Heart left ventricle (tissue), 16 donors: ENCODE results near the gene MYMK. TPM values are rescaled to one million over a fixed set of nuclear protein-coding genes. Genes with fewer than 3 reads are reported as not detected.

ENCODE experiments used
- ATAC-seq, 4 donors: fragments of 200-7000 bp; cut with Tn5 transposase; one replicate each; pipeline ENCODE4 v1.9.1; 2020 to 2022; ENCODE audit warnings: moderate library complexity in 4 of 4, mild to moderate bottlenecking in 3 of 4, moderate number of reproducible peaks in 1 of 4
- DNase-seq, 5 donors: peaks; one replicate each; pipeline ENCODE4 v3.0.0-alpha.2; 2020
- H3K27ac ChIP-seq, 12 donors: fragments of 200-600 bp; sonication (generic) in 4 of 12; one replicate each; pipeline versions ENCODE4 v1.5.0 to v1.8.0; 2016 to 2022; ENCODE audit warnings: mild to moderate bottlenecking in 2 of 12
- H3K27me3 ChIP-seq, 9 donors: fragments of 200-600 bp; sonication (generic) in 2 of 9; one replicate each; pipeline versions ENCODE4 v1.5.1 to v1.8.0; 2016 to 2022; ENCODE audit warnings: mild to moderate bottlenecking in 3 of 9
- H3K36me3 ChIP-seq, 9 donors: fragments of 200-600 bp; sonication (generic) in 2 of 9; one replicate each; pipeline versions ENCODE4 v1.5.0 to v1.8.0; 2018 to 2022; ENCODE audit warnings: mild to moderate bottlenecking in 2 of 9
- H3K4me1 ChIP-seq, 12 donors: fragments of 200-600 bp; sonication (generic) in 4 of 12; one replicate each; pipeline versions ENCODE4 v1.5.0 to v1.8.0; 2016 to 2022; ENCODE audit warnings: mild to moderate bottlenecking in 3 of 12
- H3K4me3 ChIP-seq, 12 donors: fragments of 200-600 bp; sonication (generic) in 4 of 12; one replicate each; pipeline versions ENCODE4 v1.5.0 to v1.8.0; 2017 to 2022; ENCODE audit warnings: mild to moderate bottlenecking in 9 of 12, moderate library complexity in 4 of 12
- H3K9me3 ChIP-seq, 12 donors: fragments of 200-600 bp; sonication (generic) in 4 of 12; one replicate each; pipeline versions ENCODE4 v1.5.0 to v1.8.0; 2016 to 2022; ENCODE audit warnings: mild to moderate bottlenecking in 1 of 12
- POLR2A ChIP-seq, 2 donors: fragments of 450-650 bp; IDR thresholded peaks; one replicate each; pipeline ENCODE4 v1.6.1; 2017; ENCODE audit warnings: antibody characterized with exemption in 2 of 2, mild to moderate bottlenecking in 2 of 2, moderate library complexity in 2 of 2
- WGBS, 4 donors: extraction: QIAGEN DNeasy Blood & Tissue Kit in 2 of 4; methylation state at CpG; one replicate each; pipeline versions ENCODE4 v1.1.5 to v1.1.7; 2013 to 2018; 5-methylcytosine and 5-hydroxymethylcytosine counted together
- intact Hi-C, 10 donors: fragments of 100-400 bp; cut with DNase I; formaldehyde crosslinking; loops; one replicate each; pipeline versions ENCODE4 v1.11.1 to v1.14.2; 2022
- polyA plus RNA-seq, 2 donors: library from polyadenylated mRNA; stranded (reverse); fragments of 200-250 nt; gene quantifications; one replicate each; pipeline ENCODE4 v1.2.3, GENCODE V29; 2013
- total RNA-seq, 9 donors: library from RNA; depleted of rRNA in 2 of 9; stranded (reverse); fragments of >200 nt in 2 of 9; fragmentation: NEBNext Ultra II Directional in 3 of 9; extraction: Animal tissue kit (Norgen Biotek cat#: 25700) in 3 of 9; gene quantifications; one replicate each; pipeline versions ENCODE4 v1.1.0 to v1.2.4, GENCODE V29; 2016 to 2023
- TF ChIP-seq, protein P1 (sequence below), 12 donors: fragments of 200-600 bp; sonication (generic) in 4 of 12; IDR thresholded peaks; one replicate each; pipeline versions ENCODE4 v1.5.0 to v1.8.0; 2018 to 2022; ENCODE audit warnings: antibody characterized with exemption in 12 of 12, mild to moderate bottlenecking in 5 of 12
- donor health status: ischemic (EF 13 %, LVEDD 7.1; RV severe dilation, severe dysfunction).
- donor health status: healthy with polysubstance abuse.
- donor health status: DM: no; HTN: yes; CAD: no.
- donor health status: DM: no; HTN: no; CAD: no.
- donor health status: ischemic (EF 25% LVEDD 6.9; RV normal size, moderate dysfunction).
- donor health status: ischemic (EF 25% LVEDD 5.7; RV mildly dilated, moderate dysfunction).
- donor health status: healthy.
- donor health status: DM: yes; HTN: yes; CAD: no.
- donor health status: ischemic (EF 35%, LVEDD 5.7; RV mildly dilated, moderate dysfunction).
- donor health status: nonischemic (EF 11% LVEDD 7.7; RV severe dilation, severe dysfunction).
- donor health status: DM: yes; HTN: yes; CAD: no.
- donor health status: PGD.
- donor health status: ischemic (EF 29% LVEDD 5.4; RV normal size, mild dysfunction).
- donor health status: nonischemic (EF 23%, LVEDD 6.1; RV moderate dilation, normal function).

MYMK gene
- total and polyA plus RNA-seq, 11 donors, result not detected

DNA sequence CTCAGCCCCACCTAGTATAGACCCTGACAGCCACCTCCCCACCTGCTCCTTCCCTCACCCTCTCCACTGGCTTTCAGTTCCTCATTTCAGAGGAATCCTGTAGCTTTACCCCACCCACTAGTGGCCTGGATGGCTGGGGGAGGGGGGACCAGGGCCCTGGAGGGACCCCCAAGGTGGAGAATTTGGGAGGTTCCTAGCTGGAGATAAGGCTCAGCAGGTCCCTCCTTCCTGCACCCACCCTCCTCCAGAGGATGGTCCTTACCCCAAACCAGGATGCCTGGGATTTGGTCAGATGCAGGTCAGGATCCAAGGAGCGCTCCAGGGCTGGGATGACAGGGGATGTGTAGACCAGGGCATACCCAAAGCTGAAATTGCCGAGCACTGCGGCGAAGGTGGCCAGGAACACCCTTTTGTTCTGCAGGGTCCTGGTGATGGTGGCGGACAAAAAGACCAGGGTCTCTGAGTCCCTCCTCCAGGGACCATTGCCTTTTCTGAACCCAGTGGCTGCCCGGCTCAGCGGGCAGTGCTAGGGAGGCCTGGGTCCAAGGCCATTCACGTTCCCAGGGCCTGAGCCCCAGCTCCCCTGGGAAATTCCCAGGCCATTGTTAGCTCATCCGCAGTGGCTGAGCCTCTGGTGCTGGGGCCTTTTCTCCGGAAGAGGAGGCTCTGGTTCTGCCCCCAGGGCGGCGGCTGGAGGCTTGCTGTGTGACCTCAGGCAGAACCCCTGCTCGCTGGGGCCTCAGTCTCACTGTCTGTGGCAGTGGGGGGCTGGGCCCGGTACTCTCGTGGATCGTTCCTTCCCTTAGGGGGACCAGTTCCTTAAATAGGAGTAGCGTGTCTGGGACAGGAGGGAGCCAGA lies 46.5 kb downstream of the MYMK start:
- no peak for TF ChIP-seq POLR2A (IDR thresholded peaks at IDR 0.05)
- TF ChIP-seq, protein P1, sequence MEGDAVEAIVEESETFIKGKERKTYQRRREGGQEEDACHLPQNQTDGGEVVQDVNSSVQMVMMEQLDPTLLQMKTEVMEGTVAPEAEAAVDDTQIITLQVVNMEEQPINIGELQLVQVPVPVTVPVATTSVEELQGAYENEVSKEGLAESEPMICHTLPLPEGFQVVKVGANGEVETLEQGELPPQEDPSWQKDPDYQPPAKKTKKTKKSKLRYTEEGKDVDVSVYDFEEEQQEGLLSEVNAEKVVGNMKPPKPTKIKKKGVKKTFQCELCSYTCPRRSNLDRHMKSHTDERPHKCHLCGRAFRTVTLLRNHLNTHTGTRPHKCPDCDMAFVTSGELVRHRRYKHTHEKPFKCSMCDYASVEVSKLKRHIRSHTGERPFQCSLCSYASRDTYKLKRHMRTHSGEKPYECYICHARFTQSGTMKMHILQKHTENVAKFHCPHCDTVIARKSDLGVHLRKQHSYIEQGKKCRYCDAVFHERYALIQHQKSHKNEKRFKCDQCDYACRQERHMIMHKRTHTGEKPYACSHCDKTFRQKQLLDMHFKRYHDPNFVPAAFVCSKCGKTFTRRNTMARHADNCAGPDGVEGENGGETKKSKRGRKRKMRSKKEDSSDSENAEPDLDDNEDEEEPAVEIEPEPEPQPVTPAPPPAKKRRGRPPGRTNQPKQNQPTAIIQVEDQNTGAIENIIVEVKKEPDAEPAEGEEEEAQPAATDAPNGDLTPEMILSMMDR (IDR thresholded peaks at IDR 0.05), result no peak
- 25 to 35% (median 35%) methylated on average over 4 to 17 of the region's 17 CpGs for WGBS, 4 donors
- Histone ChIP-seq H3K27me3 (no peaks in the 10 kb centered on the region), H3K4me1 (peaks cover 0 to 61% (median 17%) of the 10 kb centered on the region in 12 donors), H3K27ac (peak overlapping the region in 11 of 12 donors; percentile 52 to 87 (median 83)), H3K36me3 (peaks cover 0 to 28% (median 3%) of the 10 kb centered on the region in 9 donors), H3K9me3 (no peaks in the 10 kb centered on the region), H3K4me3 (peak overlapping the region; percentile 28 to 84 (median 64))
- peak; percentile 58 to 72 (median 68) for DNase-seq
- intact Hi-C loops, result loop anchor here in 3 of 10 donors (2.0 kb wide), 3 partner anchors 17 to 71 kb away; partner anchors contain the start of gene CACFD1 (in 1 of the 3)
- ATAC-seq, result peak; percentile 34 to 72 (median 44)

DNA sequence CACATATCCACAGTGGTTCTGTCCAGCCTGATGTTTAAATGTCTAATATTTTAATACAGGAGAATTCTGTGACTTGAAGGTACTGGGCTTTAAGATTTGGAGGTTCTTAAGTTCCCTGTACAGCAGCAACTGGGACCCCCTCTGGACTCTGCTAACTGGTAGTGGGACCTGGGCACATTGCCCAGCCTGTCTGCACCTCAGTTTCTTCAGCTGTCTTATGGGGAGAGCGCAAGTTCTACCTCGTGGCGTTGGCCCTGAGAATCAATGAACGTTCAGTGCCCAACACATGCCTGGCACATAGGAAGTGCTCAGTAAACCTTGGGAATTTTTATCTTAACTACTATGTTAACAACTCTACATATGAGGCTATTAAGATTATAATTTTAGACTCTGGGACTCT lies 47.3 kb downstream of the MYMK start:
- 91 to 100% (median 92%) methylated on average over 4 of the region's 4 CpGs for WGBS, 4 donors
- intact Hi-C loops, result no loop called here
- peak in 1 of 5 donors; percentile 11 for DNase-seq

DNA sequence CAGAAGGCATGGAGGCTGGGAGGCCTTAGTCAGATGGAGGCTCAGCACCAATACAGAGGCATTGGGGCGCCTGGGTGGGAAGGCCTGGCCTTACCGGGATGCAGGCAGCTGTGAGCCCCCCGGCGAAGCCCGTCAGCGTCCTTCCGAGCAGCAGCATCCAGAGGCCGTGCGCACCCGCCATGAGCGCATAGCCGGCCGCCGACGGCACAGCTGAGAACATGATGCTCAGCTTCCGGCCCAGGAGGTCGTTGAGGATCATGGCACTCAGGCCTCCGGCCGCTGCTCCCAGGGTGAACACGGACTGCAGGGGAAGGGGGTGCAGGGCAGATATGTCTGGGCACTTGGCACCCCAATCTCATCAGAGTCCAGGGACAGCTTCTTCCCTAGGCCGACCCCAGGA lies 47.8 kb downstream of the MYMK start:
- no peak for ATAC-seq
- intact Hi-C loops, result no loop called here
- Histone ChIP-seq H3K27me3 (no peaks in the 10 kb centered on the region), H3K4me3 (peak overlapping the region in 1 of 12 donors; percentile 79), H3K36me3 (peaks cover 0 to 41% (median 3%) of the 10 kb centered on the region in 9 donors), H3K9me3 (no peaks in the 10 kb centered on the region), H3K27ac (no peak overlapping the region), H3K4me1 (peaks cover 0 to 61% (median 17%) of the 10 kb centered on the region in 12 donors)
- TF ChIP-seq POLR2A (IDR thresholded peaks at IDR 0.05), result no peak
- TF ChIP-seq, protein P1 (IDR thresholded peaks at IDR 0.05), result no peak
- DNase-seq, result no peak
- WGBS, 4 donors, result 95 to 97% (median 95%) methylated on average over 19 to 21 of the region's 21 CpGs

More for the DNA sequence above, 47.3 kb downstream of the MYMK start:
- H3K36me3 ChIP-seq, result peaks cover 0 to 36% (median 3%) of the 10 kb centered on the region in 9 donors
- peak overlapping the region in 3 of 12 donors; percentile 12 to 84 (median 83) for H3K27ac ChIP-seq
- H3K27me3 ChIP-seq, result no peaks in the 10 kb centered on the region
- no peak for ATAC-seq
- H3K9me3 ChIP-seq, result no peaks in the 10 kb centered on the region
- TF ChIP-seq, protein P1 (IDR thresholded peaks at IDR 0.05), result no peak
- peaks cover 0 to 61% (median 17%) of the 10 kb centered on the region in 12 donors for H3K4me1 ChIP-seq
- peak overlapping the region in 1 of 12 donors; percentile 79 for H3K4me3 ChIP-seq
